Pancreas (tissue), 10 donors: ENCODE measurements around the gene HNRNPUL1. TPM values are rescaled to one million over a fixed set of nuclear protein-coding genes. Genes with fewer than 3 reads are reported as not detected.

ENCODE experiments used
- ATAC-seq, 4 donors: fragments of 200-7000 bp; cut with Tn5 transposase; one replicate each; pipeline versions ENCODE4 v1.8.0 to v1.9.1; 2020; ENCODE audit warnings: mild to moderate bottlenecking in 4 of 4, moderate library complexity in 4 of 4
- DNase-seq, 6 donors: peaks; one replicate each; pipeline ENCODE4 v3.0.0-alpha.2; 2020
- FAIRE-seq: peaks from 2 replicates; lab custom pipeline; 2012; peaks lifted over from hg19 to GRCh38; lab: Jason Lieb, UNC
- H3K27ac ChIP-seq, 4 donors: fragments of 200-600 bp; sonication (generic); 1 replicate in 3 of 4; 2 replicates in 1 of 4; pipeline versions ENCODE4 v1.5.0 to v1.8.0; 2020
- H3K27me3 ChIP-seq, 4 donors: fragments of 200-600 bp; one replicate each; pipeline ENCODE4 v1.8.0; 2021
- H3K36me3 ChIP-seq, 3 donors: fragments of 200-600 bp; sonication (generic) in 1 of 3; one replicate each; pipeline versions ENCODE4 v1.5.0 to v1.8.0; 2020 to 2021
- H3K4me1 ChIP-seq, 3 donors: fragments of 200-600 bp; one replicate each; pipeline ENCODE4 v1.8.0; 2021
- H3K4me3 ChIP-seq, 4 donors: fragments of 200-600 bp; sonication (generic) in 2 of 4; one replicate each; pipeline versions ENCODE4 v1.5.0 to v1.8.0; 2020 to 2021
- H3K9me3 ChIP-seq, 4 donors: fragments of 200-600 bp; one replicate each; pipeline ENCODE4 v1.8.0; 2021
- CTCF ChIP-seq, 4 donors: fragments of 200-600 bp; sonication (generic) in 3 of 4; IDR thresholded peaks; one replicate each; pipeline versions ENCODE4 v1.5.0 to v1.8.0; 2021; ENCODE audit warnings: antibody characterized with exemption in 4 of 4
- WGBS, 2 donors: extraction: QIAGEN DNeasy Blood & Tissue Kit; methylation state at CpG; one replicate each; pipeline ENCODE4 v1.1.7; 2013; 5-methylcytosine and 5-hydroxymethylcytosine counted together
- intact Hi-C, 3 donors: fragments of 100-400 bp; cut with DNase I; formaldehyde crosslinking; loops; one replicate each; pipeline versions ENCODE4 v1.11.1 to v1.14.2; 2022
- polyA plus RNA-seq, 2 donors: library from polyadenylated mRNA; stranded (reverse); fragments of 200-250 nt; gene quantifications; one replicate each; pipeline ENCODE4 v1.2.3, GENCODE V29; 2013
- total RNA-seq, 6 donors: library from RNA; stranded (reverse); fragmentation: NEBNext Ultra II Directional in 4 of 6; extraction: Animal tissue kit (Norgen Biotek cat#: 25700) in 4 of 6; gene quantifications; one replicate each; pipeline versions ENCODE4 v1.2.1 to v1.2.4, GENCODE V29; 2021 to 2023
- donor health status: healthy with polysubstance abuse.
- donor health status: DM: no; HTN: no; CAD: no; lungs with moderate emphysema.
- donor health status: DM: no; HTN: no; CAD: no.
- donor health status: control.
- donor health status: control.
- donor health status: Bipolar disorder and iron deficiency.
- donor health status: DM: yes; HTN: yes; CAD: no.
- donor health status: DM: no; HTN: no; CAD: no.
- donor health status: DM: no; HTN: no; CAD: no.
- donor health status: DM: yes; HTN: yes; CAD: no.

HNRNPUL1 gene
- total and polyA plus RNA-seq, 8 donors, result 49.2 to 101 (median 82.1) TPM

GRCh38 chr19:41219924-41220567 lies 44.1 kb upstream of the HNRNPUL1 start:
- no peak overlapping the region for H3K27ac ChIP-seq
- no peaks in the 10 kb centered on the region for H3K9me3 ChIP-seq
- H3K4me3 ChIP-seq, result peak overlapping the region in 1 of 4 donors; percentile 33
- DNase-seq (peak in 1 of 6 donors; percentile 25), ATAC-seq (no peak), FAIRE-seq (no peak)
- whole genome bisulfite sequencing, 2 donors, result 14 to 26% methylated on average over 16 of the region's 16 CpGs
- H3K27me3 ChIP-seq, result no peaks in the 10 kb centered on the region
- H3K36me3 ChIP-seq, result no peaks in the 10 kb centered on the region
- H3K4me1 ChIP-seq, result no peaks in the 10 kb centered on the region
- intact Hi-C loops, result loop anchor here in 1 of 3 donors (5.0 kb wide), 1 partner anchor 37 kb away; no protein-coding TSS in a partner anchor
- TF ChIP-seq CTCF (IDR thresholded peaks at IDR 0.05), result no peak

- H3K9me3 ChIP-seq, result no peaks in the 10 kb centered on the region
- DNase-seq (no peak), FAIRE-seq (no peak), ATAC-seq (no peak)
- H3K4me3 ChIP-seq, result peak overlapping the region in 1 of 4 donors; percentile 33
- no peak for TF ChIP-seq CTCF (IDR thresholded peaks at IDR 0.05)
- no peaks in the 10 kb centered on the region for H3K36me3 ChIP-seq
- 42 to 49% methylated on average over 9 of the region's 9 CpGs for WGBS, 2 donors
- H3K4me1 ChIP-seq, result no peaks in the 10 kb centered on the region
- intact Hi-C loops, result no loop called here
- no peak overlapping the region for H3K27ac ChIP-seq
- no peaks in the 10 kb centered on the region for H3K27me3 ChIP-seq
Observed at GRCh38 chr19:41220811-41221210, 43.4 kb upstream of the HNRNPUL1 start.

GRCh38 chr19:41221514-41222205 lies 42.5 kb upstream of the HNRNPUL1 start:
- no peak for ATAC-seq
- no peaks in the 10 kb centered on the region for H3K4me1 ChIP-seq
- H3K4me3 ChIP-seq, result no peak overlapping the region
- no peaks in the 10 kb centered on the region for H3K27me3 ChIP-seq
- H3K27ac ChIP-seq, result no peak overlapping the region
- H3K9me3 ChIP-seq, result no peaks in the 10 kb centered on the region
- DNase-seq, result no peak
- TF ChIP-seq CTCF (IDR thresholded peaks at IDR 0.05), result no peak
- WGBS, 2 donors, result 60 to 72% methylated on average over 20 of the region's 20 CpGs
- intact Hi-C loops, result no loop called here
- no peaks in the 10 kb centered on the region for H3K36me3 ChIP-seq
- no peak for FAIRE-seq

GRCh38 chr19:41222240-41222639 lies 41.9 kb upstream of the HNRNPUL1 start:
- FAIRE-seq (no peak), ATAC-seq (no peak), DNase-seq (no peak)
- Histone ChIP-seq H3K27me3 (no peaks in the 10 kb centered on the region), H3K4me1 (no peaks in the 10 kb centered on the region), H3K9me3 (no peaks in the 10 kb centered on the region), H3K27ac (no peak overlapping the region), H3K36me3 (no peaks in the 10 kb centered on the region), H3K4me3 (no peak overlapping the region)
- no peak for TF ChIP-seq CTCF (IDR thresholded peaks at IDR 0.05)
- WGBS, 2 donors, result 57 to 70% methylated on average over 10 of the region's 10 CpGs
- intact Hi-C loops, result no loop called here
